HFFc6 (cell line): Measurements from ENCODE around the gene FOXN1. TPM values are rescaled to one million over a fixed set of nuclear protein-coding genes. Genes with fewer than 3 reads are reported as not detected.

Source experiments
- DNase-seq: peaks from one replicate; pipeline ENCODE4 v3.0.0-alpha.2; 2018
- H3K27ac Mint-ChIP-seq: 2 replicates; pipeline ENCODE4 v1.8.0; 2020; ENCODE audit warnings: mild to moderate bottlenecking, mixed read lengths
- H3K27me3 Mint-ChIP-seq: 2 replicates; pipeline ENCODE4 v1.8.0; 2021; ENCODE audit warnings: mild to moderate bottlenecking, moderate library complexity, mixed read lengths; ENCODE audit not compliant: insufficient read depth
- H3K36me3 Mint-ChIP-seq: 2 replicates; pipeline ENCODE4 v1.8.0; 2021; ENCODE audit warnings: low read depth, mixed read lengths
- H3K4me1 Mint-ChIP-seq: 2 replicates; pipeline ENCODE4 v1.8.0; 2020; ENCODE audit warnings: low read depth, mixed read lengths
- H3K4me3 Mint-ChIP-seq: 2 replicates; pipeline ENCODE4 v1.8.0; 2020; ENCODE audit warnings: mild to moderate bottlenecking, moderate library complexity, mixed read lengths
- H3K9me3 Mint-ChIP-seq: 2 replicates; pipeline ENCODE4 v1.8.0; 2020; ENCODE audit warnings: mild to moderate bottlenecking, mixed read lengths
- total RNA-seq, 6 experiments: library from RNA; stranded (reverse); fragmentation: NEBNext Ultra II Directional; extraction: Animal tissue kit (Norgen Biotek cat#: 25700); gene quantifications; 2 replicates in 1 of 6; 3 replicates in 5 of 6; pipeline ENCODE4 v1.2.3, GENCODE V29; 2021
- TF ChIP-seq, protein P1 (sequence below): fragments of 200-600 bp; sonication (generic); IDR thresholded peaks from 2 replicates; pipeline ENCODE4 v1.5.0; 2021; ENCODE audit warnings: antibody characterized with exemption, mild to moderate bottlenecking

Gene FOXN1
- total RNA-seq, 6 experiments from 2014 or later, result not detected

DNA sequence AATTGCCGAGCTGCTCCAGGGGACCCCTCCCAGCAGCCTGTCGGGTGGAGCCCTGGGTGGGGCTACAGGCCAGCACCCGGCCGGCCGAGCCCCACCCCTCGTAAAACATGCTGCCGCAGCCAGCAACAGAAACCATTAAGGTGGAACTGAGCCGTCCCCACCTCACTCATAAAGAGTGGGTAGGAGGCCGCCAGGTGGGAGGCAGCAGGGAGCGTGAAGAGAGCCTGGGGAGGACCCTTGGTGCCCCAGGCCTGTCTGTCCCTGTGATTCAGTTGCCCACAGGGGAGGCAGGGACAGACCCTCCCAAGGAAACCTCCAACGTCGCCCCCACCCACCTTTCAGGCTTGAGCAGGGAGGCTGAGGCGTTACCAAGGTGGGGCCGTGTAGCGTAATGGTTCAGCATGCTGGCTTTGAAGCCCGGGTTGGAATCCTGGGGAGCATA is 8.4 kb downstream of the FOXN1 start:
- TF ChIP-seq, protein P1, sequence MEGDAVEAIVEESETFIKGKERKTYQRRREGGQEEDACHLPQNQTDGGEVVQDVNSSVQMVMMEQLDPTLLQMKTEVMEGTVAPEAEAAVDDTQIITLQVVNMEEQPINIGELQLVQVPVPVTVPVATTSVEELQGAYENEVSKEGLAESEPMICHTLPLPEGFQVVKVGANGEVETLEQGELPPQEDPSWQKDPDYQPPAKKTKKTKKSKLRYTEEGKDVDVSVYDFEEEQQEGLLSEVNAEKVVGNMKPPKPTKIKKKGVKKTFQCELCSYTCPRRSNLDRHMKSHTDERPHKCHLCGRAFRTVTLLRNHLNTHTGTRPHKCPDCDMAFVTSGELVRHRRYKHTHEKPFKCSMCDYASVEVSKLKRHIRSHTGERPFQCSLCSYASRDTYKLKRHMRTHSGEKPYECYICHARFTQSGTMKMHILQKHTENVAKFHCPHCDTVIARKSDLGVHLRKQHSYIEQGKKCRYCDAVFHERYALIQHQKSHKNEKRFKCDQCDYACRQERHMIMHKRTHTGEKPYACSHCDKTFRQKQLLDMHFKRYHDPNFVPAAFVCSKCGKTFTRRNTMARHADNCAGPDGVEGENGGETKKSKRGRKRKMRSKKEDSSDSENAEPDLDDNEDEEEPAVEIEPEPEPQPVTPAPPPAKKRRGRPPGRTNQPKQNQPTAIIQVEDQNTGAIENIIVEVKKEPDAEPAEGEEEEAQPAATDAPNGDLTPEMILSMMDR, result no peak
- Mint-ChIP-seq H3K4me1 (no peaks in the 10 kb centered on the region), H3K27ac (no peak overlapping the region), H3K36me3 (no peaks in the 10 kb centered on the region), H3K9me3 (no peaks in the 10 kb centered on the region), H3K27me3 (peaks cover 39% of the 10 kb centered on the region), H3K4me3 (no peak overlapping the region)
- no peak for DNase-seq

DNA sequence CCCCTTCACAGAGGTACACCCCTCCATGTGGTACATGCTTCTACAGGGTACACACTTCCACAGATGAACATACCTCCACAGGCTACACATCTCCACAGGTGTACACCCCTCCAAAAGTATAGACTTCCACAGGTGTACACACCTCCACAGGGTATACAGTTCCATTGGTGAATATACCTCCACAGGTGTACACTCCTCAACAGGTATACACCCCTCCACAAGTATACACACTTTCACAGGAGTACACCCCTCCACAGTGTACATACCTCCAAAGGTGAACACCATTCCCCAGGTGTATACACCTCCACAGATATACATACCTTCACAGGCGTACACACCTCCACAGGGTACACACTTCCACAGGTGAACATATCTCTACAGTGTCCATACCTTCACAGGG is 9.4 kb downstream of the FOXN1 start:
- Mint-ChIP-seq H3K4me3 (no peak overlapping the region), H3K36me3 (no peaks in the 10 kb centered on the region), H3K4me1 (no peaks in the 10 kb centered on the region), H3K27me3 (peaks cover 37% of the 10 kb centered on the region), H3K27ac (no peak overlapping the region), H3K9me3 (no peaks in the 10 kb centered on the region)
- DNase-seq, result no peak
- TF ChIP-seq, protein P1, result no peak

GRCh38 chr17:28518132-28518531 is 12.0 kb downstream of the FOXN1 start:
- TF ChIP-seq, protein P1, result no peak
- H3K9me3 Mint-ChIP-seq, result no peaks in the 10 kb centered on the region
- no peak for DNase-seq

GRCh38 chr17:28518578-28518977 is 12.4 kb downstream of the FOXN1 start:
- Mint-ChIP-seq H3K36me3 (no peaks in the 10 kb centered on the region), H3K27ac (no peak overlapping the region), H3K9me3 (no peaks in the 10 kb centered on the region), H3K4me3 (no peak overlapping the region), H3K27me3 (peaks cover 29% of the 10 kb centered on the region), H3K4me1 (no peaks in the 10 kb centered on the region)
- DNase-seq, result no peak
- TF ChIP-seq, protein P1, result no peak

More at GRCh38 chr17:28518132-28518531, 12.0 kb downstream of the FOXN1 start:
- no peaks in the 10 kb centered on the region for H3K36me3 Mint-ChIP-seq
- H3K27me3 Mint-ChIP-seq, result peaks cover 30% of the 10 kb centered on the region
- H3K27ac Mint-ChIP-seq, result no peak overlapping the region
- H3K4me1 Mint-ChIP-seq, result no peaks in the 10 kb centered on the region
- no peak overlapping the region for H3K4me3 Mint-ChIP-seq

DNA sequence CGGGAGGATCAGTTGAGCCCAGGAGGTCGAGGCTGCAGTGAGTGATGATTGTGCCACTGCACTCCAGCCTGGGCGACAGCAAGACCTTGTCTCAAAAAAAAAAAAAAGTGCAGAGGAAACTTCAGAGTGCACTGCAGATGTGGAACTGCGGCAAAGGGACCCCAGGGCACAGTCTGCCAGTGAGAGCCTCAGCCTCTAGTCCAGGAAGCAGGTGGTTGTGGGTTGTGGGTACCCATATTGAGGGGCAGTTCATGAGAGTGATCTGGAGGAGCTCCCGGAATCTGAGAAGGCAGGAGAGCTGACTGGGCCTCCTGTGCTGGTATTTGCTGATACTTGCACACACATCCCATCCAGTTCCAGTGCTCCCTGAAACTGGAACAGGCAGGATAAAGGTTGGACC is 13.1 kb downstream of the FOXN1 start:
- peaks cover 27% of the 10 kb centered on the region for H3K27me3 Mint-ChIP-seq
- no peaks in the 10 kb centered on the region for H3K4me1 Mint-ChIP-seq
- no peaks in the 10 kb centered on the region for H3K36me3 Mint-ChIP-seq
- no peak for DNase-seq
- H3K4me3 Mint-ChIP-seq, result no peak overlapping the region
- H3K27ac Mint-ChIP-seq, result no peak overlapping the region
- H3K9me3 Mint-ChIP-seq, result no peaks in the 10 kb centered on the region
- TF ChIP-seq, protein P1, result no peak

GRCh38 chr17:28520687-28521086 is 14.5 kb downstream of the FOXN1 start:
- no peaks in the 10 kb centered on the region for H3K9me3 Mint-ChIP-seq
- TF ChIP-seq, protein P1, result no peak
- peaks cover 12% of the 10 kb centered on the region for H3K4me1 Mint-ChIP-seq
- no peak overlapping the region for H3K27ac Mint-ChIP-seq
- H3K27me3 Mint-ChIP-seq, result peaks cover 27% of the 10 kb centered on the region
- no peak for DNase-seq
- H3K36me3 Mint-ChIP-seq, result no peaks in the 10 kb centered on the region
- no peak overlapping the region for H3K4me3 Mint-ChIP-seq
